ENCODE data around the gene GEN1.

- TF ChIP-seq NFRKB (IDR thresholded peaks at IDR 0.05) (no peak), ARNT (IDR thresholded peaks at IDR 0.05) (no peak), BHLHE40 (IDR thresholded peaks at IDR 0.05; ENCODE audit: borderline replicate concordance) (no peak), SUZ12 (IDR thresholded peaks at IDR 0.05) (no peak), SP1 (IDR thresholded peaks at IDR 0.05) (no peak), TARDBP (IDR thresholded peaks at IDR 0.05) (no peak), FOXK2 (IDR thresholded peaks at IDR 0.05) (no peak), L3MBTL2 (conservative IDR thresholded peaks at IDR 0.05) (no peak), PKNOX1 (IDR thresholded peaks at IDR 0.05) (no peak), LEF1 (IDR thresholded peaks at IDR 0.05; ENCODE audit: borderline replicate concordance) (no peak)
Measured at GRCh38 chr2:17754773-17755425, 961 bp downstream of the GEN1 start.
